Gastrocnemius medialis (tissue), 4 donors: ENCODE data around the gene PRRC2A. TPM values are rescaled to one million over a fixed set of nuclear protein-coding genes. Genes with fewer than 3 reads are reported as not detected.
A peak's percentile ranks its signal among the peaks of the same experiment; 100 is the strongest.

Experiments used
- ATAC-seq, 2 donors: fragments of 150-250 bp; one replicate each; pipeline ENCODE4 v1.9.1; 2016
- DNase-seq, 2 donors: peaks; one replicate each; pipeline ENCODE4 v3.0.0-alpha.2; 2019
- H3K27ac ChIP-seq, 4 donors: fragments of 200-600 bp; sonication (generic); 1 replicate in 1 of 4; 2 replicates in 3 of 4; pipeline ENCODE4 v1.5.1; 2016 to 2018; ENCODE audit warnings: mild to moderate bottlenecking in 2 of 4, moderate library complexity in 1 of 4
- H3K27me3 ChIP-seq, 3 donors: fragments of 200-600 bp; sonication (generic) in 2 of 3; 1 replicate in 1 of 3; 2 replicates in 2 of 3; pipeline versions ENCODE4 v1.5.1 to v1.6.0; 2016 to 2019; ENCODE audit warnings: mild to moderate bottlenecking in 1 of 3, moderate library complexity in 1 of 3
- H3K36me3 ChIP-seq, 2 donors: fragments of 200-600 bp; sonication (generic) in 1 of 2; one replicate each; pipeline ENCODE4 v1.5.1; 2017 to 2018
- H3K4me1 ChIP-seq, 2 donors: fragments of 200-600 bp; sonication (generic) in 1 of 2; one replicate each; pipeline ENCODE4 v1.5.1; 2016 to 2017; ENCODE audit warnings: mild to moderate bottlenecking in 2 of 2
- H3K4me3 ChIP-seq, 4 donors: fragments of 200-600 bp; sonication (generic) in 3 of 4; 1 replicate in 1 of 4; 2 replicates in 3 of 4; pipeline ENCODE4 v1.5.1; 2016 to 2019; ENCODE audit warnings: mild to moderate bottlenecking in 2 of 4
- H3K9me3 ChIP-seq, 3 donors: fragments of 200-600 bp; sonication (generic) in 2 of 3; 1 replicate in 1 of 3; 2 replicates in 2 of 3; pipeline ENCODE4 v1.5.1; 2016 to 2019
- CTCF ChIP-seq, 5 experiments: fragments of 450-650 bp in 3 of 5; fragments of 200-600 bp in 2 of 5; sonication (generic) in 2 of 5; IDR thresholded peaks in 4 of 5; conservative IDR thresholded peaks in 1 of 5; 1 replicate in 4 of 5; 2 replicates in 1 of 5; pipeline ENCODE4 v1.5.1; 2016 to 2019; ENCODE audit warnings: antibody characterized with exemption in 5 of 5, mild to moderate bottlenecking in 3 of 5, moderate library complexity in 3 of 5
- POLR2A ChIP-seq, 2 donors: fragments of 450-650 bp; IDR thresholded peaks; one replicate each; pipeline ENCODE4 v1.6.1; 2017; ENCODE audit warnings: antibody characterized with exemption in 2 of 2, mild to moderate bottlenecking in 2 of 2, moderate library complexity in 2 of 2
- in situ Hi-C, 4 donors: fragments of 200-750 bp; cut with MboI; loops; one replicate each; pipeline versions ENCODE4 v1.15.0 to v1.8.0; 2017; ENCODE audit warnings: low sequenced_read_pairs in 4 of 4
- intact Hi-C: fragments of 100-400 bp; cut with DNase I; formaldehyde crosslinking; loops from one replicate; pipeline ENCODE4 v1.15.1; 2023; ENCODE audit warnings: low total_unique reads
- total RNA-seq, 4 donors: library from RNA; depleted of rRNA; stranded (reverse); fragments of >200 nt; gene quantifications; one replicate each; pipeline versions ENCODE4 v1.1.0 to v1.2.3, GENCODE V29; 2016

Gene PRRC2A
- total RNA-seq, 4 donors from 2014 or later: 38.9 to 67.7 (median 52.0) TPM

GRCh38 chr6:31609519-31610406 lies 10.8 kb upstream of the PRRC2A start:
- TF ChIP-seq CTCF (IDR thresholded peaks at IDR 0.05 in 4 of 5, conservative IDR thresholded peaks at IDR 0.05 in 1 of 5) (no peak), POLR2A (IDR thresholded peaks at IDR 0.05) (no peak)
- H3K4me1 ChIP-seq: no peaks in the 10 kb centered on the region
- ATAC-seq: no peak
- in situ Hi-C loops: loop anchor here in 1 of 4 donors (10.0 kb wide), 1 partner anchor 65 kb away; the partner anchor contains the start of genes ATP6V1G2, DDX39B and NFKBIL1
- no peaks in the 10 kb centered on the region for H3K36me3 ChIP-seq
- H3K9me3 ChIP-seq: no peaks in the 10 kb centered on the region
- no peak overlapping the region for H3K4me3 ChIP-seq
- DNase-seq: no peak
- intact Hi-C loops: no loop called here
- H3K27ac ChIP-seq: no peak overlapping the region
- no peaks in the 10 kb centered on the region for H3K27me3 ChIP-seq

GRCh38 chr6:31610968-31611367 lies 9.5 kb upstream of the PRRC2A start:
- Histone ChIP-seq H3K4me1 (no peaks in the 10 kb centered on the region), H3K4me3 (no peak overlapping the region), H3K27me3 (no peaks in the 10 kb centered on the region), H3K36me3 (no peaks in the 10 kb centered on the region), H3K9me3 (no peaks in the 10 kb centered on the region), H3K27ac (no peak overlapping the region)
- no peak for ATAC-seq
- no peak for DNase-seq
- intact Hi-C loops: no loop called here
- in situ Hi-C loops: no loop called here
- TF ChIP-seq POLR2A (IDR thresholded peaks at IDR 0.05) (no peak), CTCF (IDR thresholded peaks at IDR 0.05 in 4 of 5, conservative IDR thresholded peaks at IDR 0.05 in 1 of 5) (no peak)

GRCh38 chr6:31614075-31614619 lies 6.4 kb upstream of the PRRC2A start:
- ATAC-seq: no peak
- no peak overlapping the region for H3K27ac ChIP-seq
- TF ChIP-seq CTCF (IDR thresholded peaks at IDR 0.05 in 4 of 5, conservative IDR thresholded peaks at IDR 0.05 in 1 of 5) (no peak), POLR2A (IDR thresholded peaks at IDR 0.05) (no peak)

GRCh38 chr6:31614684-31615578 lies 5.6 kb upstream of the PRRC2A start, which contains the start of gene AIF1:
TSS of gene AIF1 (plus strand) at chr6:31615234. CDS start at chr6:31615330, 96 bp downstream.
- peak within 1 kb of the TSS in 1 of 4 donors; percentile 27 for H3K4me3 ChIP-seq
- no peak for TF ChIP-seq POLR2A (IDR thresholded peaks at IDR 0.05)
- TF ChIP-seq CTCF (IDR thresholded peaks at IDR 0.05 in 4 of 5, conservative IDR thresholded peaks at IDR 0.05 in 1 of 5): no peak
- H3K27me3 ChIP-seq: no peaks in the 10 kb centered on the region
- no peak within 1 kb of the TSS for H3K27ac ChIP-seq
- intact Hi-C loops (no loop called here), in situ Hi-C loops (no loop called here)
- H3K4me1 ChIP-seq: peaks cover 4% of the 10 kb centered on the region in 2 donors
- no peaks in the 10 kb centered on the region for H3K36me3 ChIP-seq
- H3K9me3 ChIP-seq: no peaks in the 10 kb centered on the region
- DNase-seq (no peak), ATAC-seq (no peak)

More at GRCh38 chr6:31614075-31614619, 6.4 kb upstream of the PRRC2A start:
- no peak for DNase-seq
- H3K36me3 ChIP-seq: no peaks in the 10 kb centered on the region
- no peaks in the 10 kb centered on the region for H3K9me3 ChIP-seq
- intact Hi-C loops: no loop called here
- in situ Hi-C loops: no loop called here
- H3K4me1 ChIP-seq: no peaks in the 10 kb centered on the region
- no peak overlapping the region for H3K4me3 ChIP-seq
- H3K27me3 ChIP-seq: no peaks in the 10 kb centered on the region
